ENCODE results near the gene XYLT1.

XYLT1 gene

GRCh38 chr16:17160920-17161431, 309.8 kb downstream of the XYLT1 start:
- TF ChIP-seq, protein P1, sequence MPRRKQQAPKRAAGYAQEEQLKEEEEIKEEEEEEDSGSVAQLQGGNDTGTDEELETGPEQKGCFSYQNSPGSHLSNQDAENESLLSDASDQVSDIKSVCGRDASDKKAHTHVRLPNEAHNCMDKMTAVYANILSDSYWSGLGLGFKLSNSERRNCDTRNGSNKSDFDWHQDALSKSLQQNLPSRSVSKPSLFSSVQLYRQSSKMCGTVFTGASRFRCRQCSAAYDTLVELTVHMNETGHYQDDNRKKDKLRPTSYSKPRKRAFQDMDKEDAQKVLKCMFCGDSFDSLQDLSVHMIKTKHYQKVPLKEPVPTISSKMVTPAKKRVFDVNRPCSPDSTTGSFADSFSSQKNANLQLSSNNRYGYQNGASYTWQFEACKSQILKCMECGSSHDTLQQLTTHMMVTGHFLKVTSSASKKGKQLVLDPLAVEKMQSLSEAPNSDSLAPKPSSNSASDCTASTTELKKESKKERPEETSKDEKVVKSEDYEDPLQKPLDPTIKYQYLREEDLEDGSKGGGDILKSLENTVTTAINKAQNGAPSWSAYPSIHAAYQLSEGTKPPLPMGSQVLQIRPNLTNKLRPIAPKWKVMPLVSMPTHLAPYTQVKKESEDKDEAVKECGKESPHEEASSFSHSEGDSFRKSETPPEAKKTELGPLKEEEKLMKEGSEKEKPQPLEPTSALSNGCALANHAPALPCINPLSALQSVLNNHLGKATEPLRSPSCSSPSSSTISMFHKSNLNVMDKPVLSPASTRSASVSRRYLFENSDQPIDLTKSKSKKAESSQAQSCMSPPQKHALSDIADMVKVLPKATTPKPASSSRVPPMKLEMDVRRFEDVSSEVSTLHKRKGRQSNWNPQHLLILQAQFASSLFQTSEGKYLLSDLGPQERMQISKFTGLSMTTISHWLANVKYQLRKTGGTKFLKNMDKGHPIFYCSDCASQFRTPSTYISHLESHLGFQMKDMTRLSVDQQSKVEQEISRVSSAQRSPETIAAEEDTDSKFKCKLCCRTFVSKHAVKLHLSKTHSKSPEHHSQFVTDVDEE (CRISPR knock-in tag; IDR thresholded peaks at IDR 0.05) = no peak
- TF ChIP-seq ARNTL (CRISPR knock-in tag; IDR thresholded peaks at IDR 0.05; ENCODE audit: borderline replicate concordance, low read depth) (no peak), TOX (CRISPR knock-in tag; IDR thresholded peaks at IDR 0.05; ENCODE audit: borderline replicate concordance) (no peak), ZC3H10 (CRISPR knock-in tag; IDR thresholded peaks at IDR 0.05) (no peak), OSR1 (CRISPR knock-in tag; IDR thresholded peaks at IDR 0.05) (no peak), ZNF70 (CRISPR knock-in tag; IDR thresholded peaks at IDR 0.05) (no peak), ISL1 (CRISPR knock-in tag; IDR thresholded peaks at IDR 0.05) (no peak)
- ATAC-seq = no peak

GRCh38 chr16:17160285-17160853, 310.4 kb downstream of the XYLT1 start:
- TF ChIP-seq ZNF70 (CRISPR knock-in tag; IDR thresholded peaks at IDR 0.05) = no peak
- TF ChIP-seq SNAI2 (CRISPR knock-in tag; IDR thresholded peaks at IDR 0.05) = no peak
- no peak for TF ChIP-seq TOX (CRISPR knock-in tag; IDR thresholded peaks at IDR 0.05; ENCODE audit: borderline replicate concordance)
- TF ChIP-seq ISL1 (CRISPR knock-in tag; IDR thresholded peaks at IDR 0.05) = no peak
- no peak for TF ChIP-seq PATZ1 (CRISPR knock-in tag; IDR thresholded peaks at IDR 0.05; ENCODE audit: borderline replicate concordance)
- no peak for TF ChIP-seq ARNTL (CRISPR knock-in tag; IDR thresholded peaks at IDR 0.05; ENCODE audit: borderline replicate concordance, low read depth)
- TF ChIP-seq ZFP30 (CRISPR knock-in tag; IDR thresholded peaks at IDR 0.05) = no peak
- TF ChIP-seq ESRRG (CRISPR knock-in tag; IDR thresholded peaks at IDR 0.05) = no peak
- TF ChIP-seq, protein P2, sequence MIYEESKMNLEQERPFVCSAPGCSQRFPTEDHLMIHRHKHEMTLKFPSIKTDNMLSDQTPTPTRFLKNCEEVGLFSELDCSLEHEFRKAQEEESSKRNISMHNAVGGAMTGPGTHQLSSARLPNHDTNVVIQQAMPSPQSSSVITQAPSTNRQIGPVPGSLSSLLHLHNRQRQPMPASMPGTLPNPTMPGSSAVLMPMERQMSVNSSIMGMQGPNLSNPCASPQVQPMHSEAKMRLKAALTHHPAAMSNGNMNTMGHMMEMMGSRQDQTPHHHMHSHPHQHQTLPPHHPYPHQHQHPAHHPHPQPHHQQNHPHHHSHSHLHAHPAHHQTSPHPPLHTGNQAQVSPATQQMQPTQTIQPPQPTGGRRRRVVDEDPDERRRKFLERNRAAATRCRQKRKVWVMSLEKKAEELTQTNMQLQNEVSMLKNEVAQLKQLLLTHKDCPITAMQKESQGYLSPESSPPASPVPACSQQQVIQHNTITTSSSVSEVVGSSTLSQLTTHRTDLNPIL (CRISPR knock-in tag; IDR thresholded peaks at IDR 0.05; ENCODE audit: low read depth) = no peak
- TF ChIP-seq GLIS3 (CRISPR knock-in tag; IDR thresholded peaks at IDR 0.05) = no peak
- no peak for TF ChIP-seq ZNF8 (CRISPR knock-in tag; IDR thresholded peaks at IDR 0.05)
- peak; percentile 42; the same call in 2 of the 3 replicates for ATAC-seq

DNA sequence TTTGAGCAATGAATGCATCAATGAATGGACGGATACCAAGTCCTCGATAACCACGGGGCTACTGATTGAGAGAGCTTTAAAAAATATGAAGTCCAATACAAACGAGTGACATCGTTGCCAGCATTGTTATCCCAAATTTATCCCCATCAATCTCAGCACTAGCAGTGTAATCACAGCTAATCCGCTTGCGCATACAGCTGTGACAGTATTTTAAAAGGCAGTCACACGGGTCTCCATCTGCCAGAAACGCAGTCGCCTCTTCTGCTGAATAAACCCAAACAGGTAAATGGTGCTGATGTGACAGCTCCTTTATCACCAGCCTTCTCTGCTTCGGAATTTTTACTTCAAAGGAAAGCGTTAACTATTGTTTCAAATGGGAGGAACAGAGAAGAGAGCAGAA, 311.1 kb downstream of the XYLT1 start:
- TF ChIP-seq CSDC2 (CRISPR knock-in tag; IDR thresholded peaks at IDR 0.05) = no peak
- TF ChIP-seq ZNF565 (CRISPR knock-in tag; conservative IDR thresholded peaks at IDR 0.05; ENCODE audit: low read depth) = no peak
- no peak for TF ChIP-seq ARNTL (CRISPR knock-in tag; IDR thresholded peaks at IDR 0.05; ENCODE audit: borderline replicate concordance, low read depth)
- no peak for TF ChIP-seq ZNF8 (CRISPR knock-in tag; IDR thresholded peaks at IDR 0.05)
- TF ChIP-seq ZC3H10 (CRISPR knock-in tag; IDR thresholded peaks at IDR 0.05) = no peak
- TF ChIP-seq BACH2 (CRISPR knock-in tag; IDR thresholded peaks at IDR 0.05; ENCODE audit: borderline replicate concordance) = no peak
- TF ChIP-seq ISL1 (CRISPR knock-in tag; IDR thresholded peaks at IDR 0.05) = no peak
- no peak for TF ChIP-seq ESRRG (CRISPR knock-in tag; IDR thresholded peaks at IDR 0.05)
- no peak for ATAC-seq

GRCh38 chr16:17155936-17156335, 314.8 kb downstream of the XYLT1 start:
- no peak for ATAC-seq
- TF ChIP-seq CSDC2 (CRISPR knock-in tag; IDR thresholded peaks at IDR 0.05) = no peak
- TF ChIP-seq BACH2 (CRISPR knock-in tag; IDR thresholded peaks at IDR 0.05; ENCODE audit: borderline replicate concordance) = no peak
- TF ChIP-seq ARNTL (CRISPR knock-in tag; IDR thresholded peaks at IDR 0.05; ENCODE audit: borderline replicate concordance, low read depth) = no peak
- TF ChIP-seq ZNF8 (CRISPR knock-in tag; IDR thresholded peaks at IDR 0.05) = no peak
- TF ChIP-seq ZFP30 (CRISPR knock-in tag; IDR thresholded peaks at IDR 0.05) = no peak
- no peak for TF ChIP-seq ZNF70 (CRISPR knock-in tag; IDR thresholded peaks at IDR 0.05)
- no peak for TF ChIP-seq ESRRG (CRISPR knock-in tag; IDR thresholded peaks at IDR 0.05)
- TF ChIP-seq SNAI2 (CRISPR knock-in tag; IDR thresholded peaks at IDR 0.05) = no peak
- no peak for TF ChIP-seq OSR1 (CRISPR knock-in tag; IDR thresholded peaks at IDR 0.05)
- TF ChIP-seq PATZ1 (CRISPR knock-in tag; IDR thresholded peaks at IDR 0.05; ENCODE audit: borderline replicate concordance) = no peak
- TF ChIP-seq TOX (CRISPR knock-in tag; IDR thresholded peaks at IDR 0.05; ENCODE audit: borderline replicate concordance) = no peak
- TF ChIP-seq, protein P1 (CRISPR knock-in tag; IDR thresholded peaks at IDR 0.05) = no peak
- TF ChIP-seq TCF4 (CRISPR knock-in tag; IDR thresholded peaks at IDR 0.05; ENCODE audit: borderline replicate concordance) = no peak
- TF ChIP-seq ISL1 (CRISPR knock-in tag; IDR thresholded peaks at IDR 0.05) = no peak
- TF ChIP-seq ZFP3 (CRISPR knock-in tag; IDR thresholded peaks at IDR 0.05) = no peak
- TF ChIP-seq CSRNP3 (CRISPR knock-in tag; IDR thresholded peaks at IDR 0.05) = no peak
- no peak for TF ChIP-seq GLIS3 (CRISPR knock-in tag; IDR thresholded peaks at IDR 0.05)
- no peak for TF ChIP-seq RARB (CRISPR knock-in tag; IDR thresholded peaks at IDR 0.05)
